Keratinocyte (primary cell): Measurements from ENCODE around the gene ST8SIA1. TPM values are rescaled to one million over a fixed set of nuclear protein-coding genes. Genes with fewer than 3 reads are reported as not detected.

ENCODE experiments used
- DNase-seq: peaks from one replicate; pipeline ENCODE4 v3.0.0-alpha.2; 2011; ENCODE audit warnings: low read depth, missing footprints, low spot score
- FAIRE-seq: peaks from 2 replicates; lab custom pipeline; 2011; peaks lifted over from hg19 to GRCh38; lab: Jason Lieb, UNC
- H2AFZ ChIP-seq: 2 replicates; pipeline ENCODE4 v1.6.0; 2012; ENCODE audit warnings: low read length, control low read depth, inconsistent platforms; ENCODE audit not compliant: control insufficient read depth
- H3K27ac ChIP-seq: 2 replicates; pipeline ENCODE4 v1.5.1; 2011; ENCODE audit warnings: low read length; ENCODE audit not compliant: control insufficient read depth, insufficient read depth
- H3K27me3 ChIP-seq: 3 replicates; pipeline ENCODE4 v1.6.0; 2011; ENCODE audit warnings: low read length; ENCODE audit not compliant: control insufficient read depth, insufficient read depth; ENCODE audit errors: extremely low read depth
- H3K36me3 ChIP-seq, 2 experiments: 2 replicates in 1 of 2; 3 replicates in 1 of 2; pipeline ENCODE4 v1.5.1; 2011; ENCODE audit warnings: low read length in 2 of 2, mild to moderate bottlenecking in 1 of 2; ENCODE audit not compliant: control insufficient read depth in 2 of 2, insufficient read depth in 2 of 2; ENCODE audit errors: extremely low read depth in 1 of 2
- H3K4me1 ChIP-seq: 3 replicates; pipeline ENCODE4 v1.5.1; 2011; ENCODE audit warnings: low read length; ENCODE audit not compliant: control insufficient read depth, insufficient read depth; ENCODE audit errors: extremely low read depth
- H3K4me2 ChIP-seq: 3 replicates; pipeline ENCODE4 v1.6.0; 2011; ENCODE audit warnings: low read depth, low read length; ENCODE audit not compliant: control insufficient read depth, insufficient read depth; ENCODE audit errors: extremely low read depth
- H3K4me3 ChIP-seq, 3 experiments: fragments of 200-600 bp in 1 of 3; sonication (generic) in 1 of 3; 2 replicates in 2 of 3; 3 replicates in 1 of 3; pipeline ENCODE4 v1.5.1; 2011 to 2016; ENCODE audit warnings: low read length in 3 of 3, mild to moderate bottlenecking in 3 of 3, control low read depth in 2 of 3, inconsistent platforms in 1 of 3, low read depth in 1 of 3, mixed read lengths in 1 of 3, mixed run types in 1 of 3, moderate library complexity in 1 of 3; ENCODE audit not compliant: control insufficient read depth in 2 of 3, insufficient read depth in 2 of 3; ENCODE audit errors: extremely low read depth in 1 of 3
- H3K79me2 ChIP-seq: 2 replicates; pipeline ENCODE4 v1.6.0; 2012; ENCODE audit warnings: low read length; ENCODE audit not compliant: control insufficient read depth, insufficient read depth
- H3K9ac ChIP-seq: 3 replicates; pipeline ENCODE4 v1.6.0; 2011; ENCODE audit warnings: low read length; ENCODE audit not compliant: control insufficient read depth, insufficient read depth; ENCODE audit errors: extremely low read depth
- H3K9me1 ChIP-seq: 3 replicates; pipeline ENCODE4 v1.6.0; 2011; ENCODE audit warnings: low read length; ENCODE audit not compliant: control insufficient read depth, insufficient read depth; ENCODE audit errors: extremely low read depth
- H3K9me3 ChIP-seq: 2 replicates; pipeline ENCODE4 v1.5.1; 2012; ENCODE audit warnings: low read depth, low read length; ENCODE audit not compliant: control insufficient read depth
- H4K20me1 ChIP-seq: 3 replicates; pipeline ENCODE4 v1.6.0; 2011; ENCODE audit warnings: low read length; ENCODE audit not compliant: control insufficient read depth, insufficient read depth; ENCODE audit errors: extremely low read depth
- EZH2 ChIP-seq: IDR thresholded peaks from one replicate; pipeline ENCODE4 v1.6.1; 2012; ENCODE audit warnings: inconsistent platforms, mild to moderate bottlenecking, low read length, moderate library complexity
- dilution Hi-C: fragments of 300-500 bp; cut with MboI; formaldehyde crosslinking; loops from one replicate; pipeline ENCODE4 v1.7.0; 2020; ENCODE audit warnings: low sequenced_read_pairs; ENCODE audit not compliant: extremely low pct_ligation_motif_present
- polyA plus RNA-seq, 5 experiments: library from polyadenylated mRNA; depleted of rRNA in 3 of 5; stranded (reverse) in 3 of 5; stranded (forward) in 1 of 5; unstranded in 1 of 5; fragments of >200 nt; gene quantifications; 1 replicate in 1 of 5; 2 replicates in 3 of 5; 3 replicates in 1 of 5; pipeline versions ENCODE4 v1.2.1 to v1.2.3, GENCODE V29; 2011 to 2012; ENCODE audit warnings: missing spikeins in 2 of 5, low read depth in 1 of 5, low replicate concordance in 1 of 5
- TF ChIP-seq, protein P1 (sequence below), 3 experiments: IDR thresholded peaks in 1 of 3; conservative IDR thresholded peaks in 1 of 3; optimal IDR thresholded peaks in 1 of 3; 2 replicates in 2 of 3; 3 replicates in 1 of 3; pipeline versions ENCODE3 to v1.5.1; 2011; ENCODE audit warnings: low read length in 3 of 3, mild to moderate bottlenecking in 3 of 3, moderate library complexity in 2 of 3, control low read depth in 1 of 3, inconsistent platforms in 1 of 3; ENCODE audit not compliant: insufficient read depth in 2 of 3; ENCODE audit errors: extremely low read depth in 1 of 3

Gene ST8SIA1
- polyA plus RNA-seq, 1 donor (not counting 4 experiments of a cell fraction or from before 2014, with no cell fraction given): 0.50 TPM

DNA sequence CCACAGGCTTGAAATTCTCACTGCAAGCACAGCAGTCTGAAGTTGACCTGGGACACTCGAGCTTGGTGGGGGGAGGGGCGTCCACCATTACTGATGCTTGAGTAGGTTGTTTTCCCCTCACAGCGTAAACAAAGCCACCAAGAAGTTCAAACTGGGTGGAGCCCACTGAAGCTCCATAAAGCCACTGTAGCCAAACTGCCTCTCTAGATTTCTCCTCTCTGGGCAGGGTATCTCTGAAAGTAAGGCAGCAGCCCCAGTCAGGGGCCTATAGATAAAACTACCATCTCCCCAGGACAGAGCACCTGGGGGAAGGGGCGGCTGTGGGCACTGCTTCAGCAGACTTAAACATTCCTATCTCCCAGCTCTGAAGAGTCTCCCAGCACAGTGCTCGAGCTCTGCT lies 31.7 kb upstream of the ST8SIA1 start:
- no peaks in the 10 kb centered on the region for H4K20me1 ChIP-seq
- no peak overlapping the region for H3K9ac ChIP-seq
- dilution Hi-C loops: no loop called here
- no peaks in the 10 kb centered on the region for H3K9me1 ChIP-seq
- H3K9me3 ChIP-seq: no peaks in the 10 kb centered on the region
- FAIRE-seq (no peak), DNase-seq (no peak)
- H2AFZ ChIP-seq: no peak overlapping the region
- H3K36me3 ChIP-seq: no peaks in the 10 kb centered on the region
- no peaks in the 10 kb centered on the region for H3K79me2 ChIP-seq
- no peak overlapping the region for H3K4me2 ChIP-seq
- no peak overlapping the region for H3K27ac ChIP-seq
- TF ChIP-seq, protein P1, sequence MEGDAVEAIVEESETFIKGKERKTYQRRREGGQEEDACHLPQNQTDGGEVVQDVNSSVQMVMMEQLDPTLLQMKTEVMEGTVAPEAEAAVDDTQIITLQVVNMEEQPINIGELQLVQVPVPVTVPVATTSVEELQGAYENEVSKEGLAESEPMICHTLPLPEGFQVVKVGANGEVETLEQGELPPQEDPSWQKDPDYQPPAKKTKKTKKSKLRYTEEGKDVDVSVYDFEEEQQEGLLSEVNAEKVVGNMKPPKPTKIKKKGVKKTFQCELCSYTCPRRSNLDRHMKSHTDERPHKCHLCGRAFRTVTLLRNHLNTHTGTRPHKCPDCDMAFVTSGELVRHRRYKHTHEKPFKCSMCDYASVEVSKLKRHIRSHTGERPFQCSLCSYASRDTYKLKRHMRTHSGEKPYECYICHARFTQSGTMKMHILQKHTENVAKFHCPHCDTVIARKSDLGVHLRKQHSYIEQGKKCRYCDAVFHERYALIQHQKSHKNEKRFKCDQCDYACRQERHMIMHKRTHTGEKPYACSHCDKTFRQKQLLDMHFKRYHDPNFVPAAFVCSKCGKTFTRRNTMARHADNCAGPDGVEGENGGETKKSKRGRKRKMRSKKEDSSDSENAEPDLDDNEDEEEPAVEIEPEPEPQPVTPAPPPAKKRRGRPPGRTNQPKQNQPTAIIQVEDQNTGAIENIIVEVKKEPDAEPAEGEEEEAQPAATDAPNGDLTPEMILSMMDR (optimal IDR thresholded peaks at IDR 0.05 in 1 of 3, IDR thresholded peaks at IDR 0.05 in 1 of 3, conservative IDR thresholded peaks at IDR 0.05 in 1 of 3; ENCODE audit: extremely low read depth in 1 of 3, insufficient read depth in 2 of 3, low read length in 3 of 3): no peak
- TF ChIP-seq EZH2: no peak
- H3K27me3 ChIP-seq: no peaks in the 10 kb centered on the region
- H3K4me3 ChIP-seq: no peak overlapping the region
- no peaks in the 10 kb centered on the region for H3K4me1 ChIP-seq

DNA sequence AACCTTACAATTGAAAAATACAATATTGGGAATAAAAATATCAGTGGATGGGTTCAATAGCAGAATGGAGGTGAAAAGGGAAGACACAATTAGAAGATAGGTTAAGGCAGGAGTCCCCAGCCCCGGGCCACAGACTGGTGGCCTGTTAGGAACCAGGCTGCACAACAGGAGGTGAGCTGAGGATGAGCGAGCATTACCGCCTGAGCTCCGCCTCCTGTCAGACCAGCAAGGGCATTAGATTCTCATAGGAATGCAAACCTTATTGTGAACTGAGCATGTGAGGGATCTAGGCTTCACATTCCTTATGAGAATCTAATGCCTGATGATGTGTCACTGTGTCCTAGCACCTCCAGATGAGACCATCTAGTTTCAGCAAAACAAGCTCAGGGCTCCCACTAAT lies 27.3 kb upstream of the ST8SIA1 start:
- Histone ChIP-seq H3K27me3 (no peaks in the 10 kb centered on the region), H3K9me1 (no peaks in the 10 kb centered on the region), H4K20me1 (no peaks in the 10 kb centered on the region), H3K4me1 (no peaks in the 10 kb centered on the region), H3K4me2 (no peak overlapping the region), H3K9me3 (no peaks in the 10 kb centered on the region), H3K4me3 (no peak overlapping the region), H2AFZ (no peak overlapping the region), H3K79me2 (no peaks in the 10 kb centered on the region), H3K9ac (no peak overlapping the region), H3K36me3 (no peaks in the 10 kb centered on the region), H3K27ac (no peak overlapping the region)
- no peak for DNase-seq
- dilution Hi-C loops: no loop called here
- TF ChIP-seq, protein P1 (optimal IDR thresholded peaks at IDR 0.05 in 1 of 3, IDR thresholded peaks at IDR 0.05 in 1 of 3, conservative IDR thresholded peaks at IDR 0.05 in 1 of 3; ENCODE audit: extremely low read depth in 1 of 3, insufficient read depth in 2 of 3, low read length in 3 of 3): no peak
- no peak for TF ChIP-seq EZH2
- FAIRE-seq: no peak
